ENCODE measurements around the gene CLEC2L.

The CLEC2L gene

GRCh38 chr7:139557857-139558581 lies 34.5 kb downstream of the CLEC2L start:
- TF ChIP-seq CTCF (IDR thresholded peaks at IDR 0.05; ENCODE audit: insufficient read depth, low read length, poor library complexity, severe bottlenecking), result no peak
- TF ChIP-seq EZH2phosphoT487 (conservative IDR thresholded peaks at IDR 0.05; ENCODE audit: low read length), result no peak
- no peaks in the 10 kb centered on the region for H3K9me2 ChIP-seq (replicated peaks; ENCODE audit: insufficient read depth, low read length)
- H3K4me3 ChIP-seq (ENCODE audit: insufficient read depth, low read length, poor library complexity, severe bottlenecking), result no peak overlapping the region

GRCh38 chr7:139559364-139560105 lies 36.0 kb downstream of the CLEC2L start:
- H3K27ac ChIP-seq (ENCODE audit: low read depth, low read length), result no peak overlapping the region
- H3K9ac ChIP-seq (ENCODE audit: low read length), result no peak overlapping the region
- H3K27me3 ChIP-seq (ENCODE audit: low read length), result no peaks in the 10 kb centered on the region
- no peak overlapping the region for H2AFZ ChIP-seq (ENCODE audit: low read depth, low read length, severe bottlenecking)
- no peaks in the 10 kb centered on the region for H4K20me1 ChIP-seq (ENCODE audit: low read depth, low read length)
- no peaks in the 10 kb centered on the region for H3K36me3 ChIP-seq (ENCODE audit: low read length)
- H3K4me2 ChIP-seq (ENCODE audit: low read depth, low read length, poor library complexity, severe bottlenecking), result no peak overlapping the region
- H3F3A ChIP-seq (ENCODE audit: insufficient read depth), result no peaks in the 10 kb centered on the region
- H3K4me3 ChIP-seq (ENCODE audit: insufficient read depth, low read length, poor library complexity, severe bottlenecking), result no peak overlapping the region
- TF ChIP-seq CTCF (IDR thresholded peaks at IDR 0.05; ENCODE audit: insufficient read depth, low read length, poor library complexity, severe bottlenecking), result no peak
- no peak for TF ChIP-seq EZH2phosphoT487 (conservative IDR thresholded peaks at IDR 0.05; ENCODE audit: low read length)
- no peaks in the 10 kb centered on the region for H3K9me3 ChIP-seq (ENCODE audit: insufficient read depth, low read length)
- no peaks in the 10 kb centered on the region for H3K79me2 ChIP-seq (ENCODE audit: insufficient read depth, low read length)
- no peaks in the 10 kb centered on the region for H3K9me2 ChIP-seq (replicated peaks; ENCODE audit: insufficient read depth, low read length)

More at GRCh38 chr7:139557857-139558581, 34.5 kb downstream of the CLEC2L start:
- no peaks in the 10 kb centered on the region for H3K79me2 ChIP-seq (ENCODE audit: insufficient read depth, low read length)
- H3K9me3 ChIP-seq (ENCODE audit: insufficient read depth, low read length), result no peaks in the 10 kb centered on the region
- H2AFZ ChIP-seq (ENCODE audit: low read depth, low read length, severe bottlenecking), result no peak overlapping the region
- no peaks in the 10 kb centered on the region for H3F3A ChIP-seq (ENCODE audit: insufficient read depth)
- H3K4me2 ChIP-seq (ENCODE audit: low read depth, low read length, poor library complexity, severe bottlenecking), result no peak overlapping the region
- H3K27ac ChIP-seq (ENCODE audit: low read depth, low read length), result no peak overlapping the region
- H3K36me3 ChIP-seq (ENCODE audit: low read length), result no peaks in the 10 kb centered on the region
- H4K20me1 ChIP-seq (ENCODE audit: low read depth, low read length), result no peaks in the 10 kb centered on the region
- H3K27me3 ChIP-seq (ENCODE audit: low read length), result no peaks in the 10 kb centered on the region
- H3K9ac ChIP-seq (ENCODE audit: low read length), result no peak overlapping the region

- H4K20me1 ChIP-seq (ENCODE audit: low read depth, low read length), result no peaks in the 10 kb centered on the region
- H3K79me2 ChIP-seq (ENCODE audit: insufficient read depth, low read length), result no peaks in the 10 kb centered on the region
- TF ChIP-seq EZH2phosphoT487 (conservative IDR thresholded peaks at IDR 0.05; ENCODE audit: low read length) (no peak), CTCF (IDR thresholded peaks at IDR 0.05; ENCODE audit: insufficient read depth, low read length, poor library complexity, severe bottlenecking) (no peak)
- no peaks in the 10 kb centered on the region for H3K27me3 ChIP-seq (ENCODE audit: low read length)
- H3F3A ChIP-seq (ENCODE audit: insufficient read depth), result no peaks in the 10 kb centered on the region
- no peak overlapping the region for H3K9ac ChIP-seq (ENCODE audit: low read length)
- H3K36me3 ChIP-seq (ENCODE audit: low read length), result no peaks in the 10 kb centered on the region
- no peak overlapping the region for H3K4me2 ChIP-seq (ENCODE audit: low read depth, low read length, poor library complexity, severe bottlenecking)
- H3K9me3 ChIP-seq (ENCODE audit: insufficient read depth, low read length), result no peaks in the 10 kb centered on the region
- H3K27ac ChIP-seq (ENCODE audit: low read depth, low read length), result no peak overlapping the region
- H2AFZ ChIP-seq (ENCODE audit: low read depth, low read length, severe bottlenecking), result no peak overlapping the region
- H3K9me2 ChIP-seq (replicated peaks; ENCODE audit: insufficient read depth, low read length), result no peaks in the 10 kb centered on the region
- H3K4me3 ChIP-seq (ENCODE audit: insufficient read depth, low read length, poor library complexity, severe bottlenecking), result no peak overlapping the region
These were observed 36.7 kb downstream of the CLEC2L start for GRCh38 chr7:139560199-139560598.
